HPDE6-E6E7 (cell line): ENCODE measurements around the gene WDR38.

Source experiments
- DNase-seq: peaks from one replicate; pipeline ENCODE4 v3.0.0; 2011; ENCODE audit warnings: missing footprints; ENCODE audit errors: extremely low spot score

Gene WDR38

GRCh38 chr9:124881138-124881743 lies 28.0 kb downstream of the WDR38 start:
- no peak for DNase-seq

- no peak for DNase-seq
Measured at GRCh38 chr9:124882231-124882630, 29.0 kb downstream of the WDR38 start.

DNA sequence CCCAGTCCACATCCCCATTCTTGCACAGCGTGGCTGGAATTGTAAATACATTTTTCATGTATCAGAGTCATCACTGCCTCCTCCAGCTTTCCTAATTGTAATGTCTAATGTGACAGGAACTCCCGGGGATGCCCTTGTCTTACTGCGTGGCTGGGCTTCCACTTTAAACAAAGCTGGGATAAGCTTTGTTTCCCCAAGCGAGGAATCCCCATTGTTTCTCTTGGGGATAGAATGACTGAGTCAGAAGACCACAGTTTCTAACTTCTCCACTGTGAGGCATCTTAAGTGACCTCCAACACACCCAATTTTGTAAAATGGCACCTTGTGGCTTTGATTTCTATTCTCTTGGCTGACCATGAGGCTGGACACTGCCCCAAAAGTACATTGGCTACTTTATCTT lies 31.1 kb downstream of the WDR38 start:
- no peak for DNase-seq

GRCh38 chr9:124885551-124885950 lies 32.3 kb downstream of the WDR38 start:
- DNase-seq: no peak

- DNase-seq: no peak
Measured at GRCh38 chr9:124886461-124886860, 33.2 kb downstream of the WDR38 start.

GRCh38 chr9:124886866-124887492 lies 33.7 kb downstream of the WDR38 start:
- DNase-seq: no peak

- DNase-seq: no peak
Measured at GRCh38 chr9:124887832-124888231, 34.6 kb downstream of the WDR38 start.

GRCh38 chr9:124889006-124889405 lies 35.7 kb downstream of the WDR38 start:
- no peak for DNase-seq

DNA sequence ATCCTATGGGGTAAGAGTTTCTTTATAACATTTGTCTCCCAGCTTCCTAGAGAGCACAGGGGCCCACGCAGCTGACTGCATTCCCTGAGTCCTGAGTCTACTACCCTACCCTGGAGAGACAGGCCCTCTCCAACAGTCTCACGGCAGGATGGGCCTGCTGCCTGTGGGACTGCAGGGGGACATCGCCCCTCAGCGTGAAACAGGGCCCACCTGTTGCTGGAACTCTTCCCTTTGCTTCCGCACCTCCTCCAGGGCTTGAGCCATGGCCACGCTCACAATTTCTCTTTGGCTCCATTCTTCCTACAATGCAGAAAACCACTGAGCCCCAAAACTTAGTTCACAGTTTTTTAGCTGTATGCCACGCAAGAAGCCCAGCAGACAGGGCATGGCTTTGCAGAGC lies 36.9 kb downstream of the WDR38 start:
- no peak for DNase-seq

DNA sequence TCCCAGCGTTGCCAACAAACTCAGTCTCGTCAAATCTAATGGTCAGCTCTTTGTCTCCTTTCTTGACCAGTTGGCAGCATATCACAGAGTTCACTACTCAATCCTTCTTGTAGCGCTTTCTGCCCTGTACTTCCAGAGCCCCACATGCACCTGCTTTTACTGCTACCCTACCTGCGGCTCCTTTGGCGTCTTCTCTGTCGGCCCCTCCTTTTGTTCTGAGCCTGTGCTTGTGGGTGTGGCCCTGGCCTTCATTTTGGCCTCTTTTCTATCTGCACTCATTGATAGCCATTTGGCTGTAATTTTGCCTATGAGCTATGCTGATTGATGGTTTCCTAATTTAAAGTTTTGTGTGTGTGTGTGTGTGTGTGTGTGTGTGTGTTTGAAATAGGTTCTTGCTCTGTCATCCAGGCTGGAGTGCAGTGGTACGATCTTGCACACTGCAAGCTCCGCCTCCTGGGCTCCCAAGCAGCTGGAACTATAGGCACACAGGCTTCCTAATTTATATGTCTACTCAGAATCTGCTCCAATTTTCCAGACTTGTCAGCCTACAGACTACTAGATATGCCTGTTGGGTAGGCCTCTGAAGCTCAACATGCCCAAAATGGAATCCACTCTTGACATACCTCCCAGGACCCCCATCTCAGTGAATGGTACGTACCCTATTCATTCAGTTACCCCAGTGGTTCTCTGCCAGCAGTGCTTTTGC lies 40.9 kb downstream of the WDR38 start:
- DNase-seq: no peak

GRCh38 chr9:124894741-124895170 lies 41.5 kb downstream of the WDR38 start:
- no peak for DNase-seq

DNA sequence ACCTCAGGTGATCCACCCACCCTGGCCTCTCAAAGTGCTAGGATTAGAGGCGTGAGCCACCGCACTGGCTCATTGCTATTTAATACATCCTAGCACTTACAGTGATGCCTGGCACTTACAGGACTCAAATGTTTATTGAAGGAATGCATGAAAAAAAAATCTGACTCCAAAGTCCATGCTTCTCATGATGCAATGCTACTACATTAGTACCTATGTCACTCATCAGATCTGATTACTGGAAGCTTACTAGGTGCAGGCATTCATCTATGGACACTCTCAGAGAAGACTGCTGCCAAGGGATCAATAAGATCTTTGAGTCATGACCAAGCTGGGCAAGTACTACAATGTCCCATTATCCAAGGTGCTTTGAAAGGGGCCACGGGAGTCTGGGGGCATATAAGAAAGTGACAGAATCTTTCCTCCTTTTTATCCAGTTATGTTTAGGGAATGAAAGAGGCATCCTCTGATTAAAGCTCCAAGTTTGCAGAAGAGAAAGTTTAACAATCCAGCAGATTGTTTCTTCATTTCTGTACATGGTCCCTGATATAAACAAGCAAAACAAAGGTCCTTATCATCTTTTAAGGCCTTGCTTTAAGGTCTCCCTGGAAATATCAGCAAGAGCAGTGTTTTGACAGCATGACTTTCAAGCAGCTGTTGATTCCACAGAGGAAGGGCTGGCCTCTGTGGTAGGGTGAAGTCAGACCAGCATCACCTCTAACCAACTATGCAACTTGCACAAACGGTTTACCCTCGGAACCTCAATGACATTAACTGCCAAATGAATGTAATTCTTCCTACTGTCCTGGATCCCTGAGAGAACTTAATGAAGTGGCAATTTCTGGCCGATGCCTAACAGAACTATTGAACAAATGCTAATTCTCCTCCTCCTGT lies 44.6 kb downstream of the WDR38 start:
- DNase-seq: no peak

- peak; percentile 46 for DNase-seq
Measured at GRCh38 chr9:124899845-124900244, 46.6 kb downstream of the WDR38 start.

GRCh38 chr9:124906966-124907365 lies 53.7 kb downstream of the WDR38 start:
- DNase-seq: no peak
